ENCODE results near the gene RNU1-2.

DNA sequence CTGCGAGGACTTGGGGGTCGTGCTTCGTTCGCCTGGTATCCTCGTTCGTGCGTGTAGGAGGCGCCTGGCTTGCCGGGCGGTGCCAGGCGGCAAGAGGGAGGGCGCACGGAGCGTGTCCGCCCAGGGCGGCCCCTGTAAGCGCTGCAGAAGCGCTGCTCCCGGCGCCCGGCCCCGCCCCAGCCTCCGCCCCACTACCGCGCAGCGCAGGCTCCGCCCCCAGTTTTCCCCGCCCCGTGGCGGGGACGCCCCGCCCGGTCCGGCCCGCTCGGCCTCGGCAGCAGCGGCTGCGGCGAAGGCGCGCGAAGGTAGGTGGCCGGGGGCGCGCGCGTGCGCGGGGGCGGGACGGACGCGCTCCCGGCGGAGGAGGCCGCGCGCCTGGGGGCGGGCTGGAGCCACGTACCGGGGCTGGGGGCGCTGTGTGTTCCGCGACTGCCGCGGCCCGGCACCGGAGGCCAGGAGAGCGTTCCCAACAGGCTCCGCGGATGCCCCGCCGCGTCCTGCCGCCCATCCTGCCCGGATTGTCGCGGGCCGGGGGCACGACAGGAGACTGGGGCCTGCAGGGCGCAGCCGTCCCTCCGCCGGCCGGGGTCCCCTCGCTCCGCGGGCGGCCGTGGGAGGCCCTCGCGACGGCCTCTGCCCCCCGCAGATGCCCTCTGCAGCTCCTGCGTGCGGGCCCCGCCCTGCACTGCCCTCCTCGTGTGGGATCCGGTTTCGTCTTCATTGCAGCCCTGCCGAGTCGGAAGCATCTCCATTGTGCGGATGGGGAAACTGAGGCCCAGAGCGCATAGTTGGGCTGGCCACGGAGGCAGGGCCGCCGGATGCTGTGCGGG, 18.3 kb downstream of the RNU1-2 start:
- TF ChIP-seq CTCF (IDR thresholded peaks at IDR 0.05) (peak in 3 of 4 experiments; percentile 19 to 39 (median 32)), POLR2A (IDR thresholded peaks at IDR 0.05) (peak; percentile 88 to 89), POLR2AphosphoS5 (IDR thresholded peaks at IDR 0.05) (peak; percentile 61), EP300 (IDR thresholded peaks at IDR 0.05) (no peak)

Measured in gastroesophageal sphincter (tissue), 3 donors.